SIG-M5 treated with dmso at 0.1 percent for 504 hours (cell line): ENCODE data around the gene CDK1.
A peak's percentile ranks its signal among the peaks of the same experiment; 100 is the strongest.

Experiments used
- DNase-seq: peaks from one replicate; lab custom pipeline; 2025; ENCODE audit not compliant: unreplicated experiment; lab: John Stamatoyannopoulos, UW

Gene CDK1

GRCh38 chr10:60778214-60778970 is at the start of gene CDK1:
TSS of gene CDK1 (plus strand) at chr10:60778478. CDS start at chr10:60780166, 1,688 bp downstream.
- peak; percentile 95 for DNase-seq

GRCh38 chr10:60729106-60729505 is 49.2 kb upstream of the CDK1 start:
- DNase-seq, result no peak

DNA sequence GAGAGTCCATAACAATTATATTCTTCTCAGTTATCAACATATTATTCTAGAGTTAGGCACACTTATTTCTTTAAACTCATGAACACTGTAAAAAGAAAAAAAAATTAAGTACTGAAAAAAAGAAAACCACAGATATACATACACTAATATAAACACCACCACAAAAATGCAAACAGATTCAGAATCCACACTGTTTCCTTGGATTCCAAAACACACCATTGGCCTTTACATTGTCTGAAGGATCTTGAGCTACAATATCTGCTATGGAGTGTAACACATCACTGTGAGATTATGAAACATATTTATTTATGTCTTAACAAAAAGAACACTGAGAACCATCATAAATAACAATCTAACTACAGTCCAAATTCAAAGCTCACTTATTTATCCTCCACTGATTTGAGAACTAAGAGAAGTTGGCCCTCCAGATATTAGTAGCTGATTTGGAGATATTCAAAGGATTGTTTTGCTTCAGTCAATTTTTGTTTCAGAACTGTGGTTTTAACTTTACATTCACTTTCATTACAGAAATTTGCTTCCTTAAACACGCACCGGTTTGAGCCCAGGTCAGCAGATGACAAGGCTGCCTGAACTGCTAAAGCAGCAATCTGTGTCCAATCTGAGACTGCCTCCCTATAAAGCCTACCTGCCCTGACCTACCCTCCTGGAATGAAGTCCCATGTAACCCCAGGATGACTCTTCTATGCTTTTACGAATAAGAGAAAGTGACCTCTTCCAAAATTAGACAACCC is 47.0 kb upstream of the CDK1 start:
- no peak for DNase-seq

- DNase-seq, result no peak
These were observed 46.0 kb upstream of the CDK1 start for GRCh38 chr10:60732198-60732806.

GRCh38 chr10:60732807-60733516 is 45.3 kb upstream of the CDK1 start:
- no peak for DNase-seq

DNA sequence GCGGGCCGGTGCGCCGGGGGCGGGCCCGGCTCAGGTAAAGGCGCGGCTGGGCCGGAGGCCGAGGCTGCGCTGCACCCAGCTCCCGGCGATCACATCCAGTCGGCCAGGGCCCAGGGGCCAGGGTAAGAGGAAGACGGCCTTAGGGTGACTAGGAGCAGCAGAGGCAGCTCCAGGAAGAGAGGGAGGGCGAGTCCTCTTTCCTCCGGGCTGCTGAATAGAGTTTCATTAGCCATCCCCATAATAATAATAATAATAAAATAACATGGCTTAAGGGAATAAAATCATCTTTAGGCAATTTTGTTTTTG is 44.8 kb upstream of the CDK1 start:
- DNase-seq, result no peak

GRCh38 chr10:60733826-60734225 is 44.5 kb upstream of the CDK1 start:
- DNase-seq, result no peak

GRCh38 chr10:60734226-60734625 is 44.1 kb upstream of the CDK1 start:
- DNase-seq, result no peak

GRCh38 chr10:60735244-60735643 is 43.0 kb upstream of the CDK1 start:
- DNase-seq, result no peak

GRCh38 chr10:60737242-60737641 is 41.0 kb upstream of the CDK1 start:
- DNase-seq, result no peak

- no peak for DNase-seq
These were observed 38.7 kb upstream of the CDK1 start for GRCh38 chr10:60739558-60739957.

DNA sequence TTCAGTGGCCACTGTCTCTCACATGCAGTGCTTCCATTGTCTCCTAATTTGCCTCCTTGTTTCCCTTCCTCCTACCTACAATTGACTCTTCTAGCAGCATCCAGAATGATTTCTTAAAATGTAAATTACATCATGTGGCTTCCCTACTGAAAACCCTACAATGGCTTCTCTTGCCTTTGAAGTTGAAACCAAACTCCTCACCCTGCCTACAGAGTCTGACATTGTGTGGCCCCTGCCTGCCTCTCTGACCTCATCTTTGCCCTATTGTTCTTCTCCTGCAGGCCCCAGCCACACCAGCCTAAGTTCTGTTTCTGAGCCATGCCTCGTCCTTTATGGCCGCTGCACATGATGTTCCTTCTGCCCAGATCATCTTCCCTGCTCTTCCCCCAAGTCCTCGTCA is 35.8 kb upstream of the CDK1 start:
- no peak for DNase-seq

- no peak for DNase-seq
These were observed 30.3 kb upstream of the CDK1 start for GRCh38 chr10:60747817-60748469.

GRCh38 chr10:60753152-60753551 is 25.1 kb upstream of the CDK1 start:
- DNase-seq, result no peak

GRCh38 chr10:60753817-60754216 is 24.5 kb upstream of the CDK1 start:
- no peak for DNase-seq

GRCh38 chr10:60757420-60757895 is 20.8 kb upstream of the CDK1 start:
- DNase-seq, result no peak

DNA sequence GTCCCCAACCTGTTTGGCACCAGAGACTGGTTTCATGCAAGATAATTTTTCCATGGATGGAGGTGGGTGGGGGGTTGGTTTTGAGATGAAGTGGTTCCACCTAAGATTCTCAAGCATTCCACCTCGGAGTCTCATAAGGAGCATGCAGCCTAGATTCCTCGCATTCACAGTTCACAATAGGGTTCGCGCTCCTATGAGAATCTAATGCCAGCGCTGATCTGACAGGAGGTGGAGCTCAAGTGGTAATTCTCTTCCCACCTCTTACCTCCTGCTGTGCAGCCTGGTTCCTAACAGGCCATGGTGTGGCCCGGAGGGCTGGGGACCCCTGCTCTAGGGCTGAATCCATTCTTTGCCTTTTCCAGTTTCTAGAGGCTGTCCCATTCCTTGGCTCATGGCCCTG is 19.1 kb upstream of the CDK1 start:
- no peak for DNase-seq

GRCh38 chr10:60760711-60761210 is 17.5 kb upstream of the CDK1 start:
- no peak for DNase-seq

DNA sequence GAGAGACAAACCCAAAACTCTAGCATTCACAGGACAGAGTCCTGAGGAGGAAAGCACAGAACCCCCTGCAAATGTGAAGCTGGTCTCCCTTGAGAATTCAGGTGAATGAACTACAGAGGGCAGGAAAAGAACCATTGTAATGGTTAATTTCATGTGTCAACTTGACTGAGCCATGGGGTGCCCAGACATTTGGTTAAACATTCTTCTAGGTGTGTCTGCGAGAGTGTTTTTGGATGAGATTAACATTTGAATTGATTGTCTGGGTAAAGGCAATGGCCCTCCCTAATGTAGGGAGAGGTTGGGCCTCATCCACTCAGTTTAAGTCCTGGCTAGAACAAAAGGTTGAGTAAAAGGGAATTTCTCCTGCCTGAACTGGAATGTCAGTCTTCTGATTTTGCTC is 15.7 kb upstream of the CDK1 start:
- DNase-seq, result no peak

- DNase-seq, result no peak
These were observed 10.9 kb upstream of the CDK1 start for GRCh38 chr10:60767424-60767823.

DNA sequence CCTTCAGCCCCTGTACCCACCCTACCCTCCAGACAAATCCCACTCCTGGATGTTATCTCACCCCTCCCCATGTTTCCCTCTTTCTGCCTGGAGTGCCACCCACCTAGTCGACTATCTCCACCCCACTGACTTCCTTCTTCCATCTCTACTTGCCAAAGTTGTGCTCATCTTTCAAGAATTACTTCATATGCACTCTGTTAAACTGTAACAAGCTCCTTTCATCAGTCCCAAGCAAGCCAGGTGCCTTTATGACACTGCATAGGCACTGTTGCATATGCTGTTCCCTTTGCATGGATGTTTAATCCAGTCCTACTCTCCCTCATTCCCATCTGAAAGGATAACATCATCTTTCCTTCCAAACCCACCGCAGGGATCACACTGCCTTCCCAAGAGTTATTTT is 8.9 kb upstream of the CDK1 start:
- no peak for DNase-seq
